Measurements from ENCODE around the gene PBRM1. TPM values are rescaled to one million over a fixed set of nuclear protein-coding genes. Genes with fewer than 3 reads are reported as not detected.

PBRM1 gene
- total and polyA plus RNA-seq, 2 of the 8 experiments (the other 6 are each of a cell fraction or from before 2014, with no cell fraction given): 19.3 to 65.8 TPM

DNA sequence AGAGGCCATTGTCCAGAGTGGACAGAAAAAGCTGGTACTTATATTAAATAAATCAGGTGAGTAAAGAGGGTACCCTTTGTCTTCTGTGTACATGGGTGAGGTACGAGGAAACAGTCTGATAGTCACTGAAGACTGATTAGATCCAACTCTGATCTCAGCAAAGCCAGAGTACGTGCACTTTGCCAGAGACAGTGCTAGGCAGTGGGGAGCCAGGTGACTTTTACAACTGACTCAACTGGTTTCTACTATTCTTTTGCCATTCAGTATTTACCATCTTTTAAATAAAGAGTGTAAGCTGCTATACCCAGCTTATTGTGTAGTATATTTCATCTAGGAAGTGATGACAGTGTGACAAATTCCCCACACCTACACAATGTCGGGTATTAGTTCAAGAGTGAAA is 3.4 kb upstream of the PBRM1 start (continued):
- TF ChIP-seq CHD7 (IDR thresholded peaks at IDR 0.05; ENCODE audit: insufficient replicate concordance, low read length) (no peak), SP1 (IDR thresholded peaks at IDR 0.05; ENCODE audit: low read depth, low read length) (no peak), SIX5 (IDR thresholded peaks at IDR 0.05; ENCODE audit: low read depth, low read length) (no peak), USF2 (IDR thresholded peaks at IDR 0.05; ENCODE audit: low read length) (no peak), RAD21 (IDR thresholded peaks at IDR 0.05 in 1 of 2, conservative IDR thresholded peaks at IDR 0.05 in 1 of 2; ENCODE audit: low read depth in 2 of 2, low read length in 2 of 2) (no peak)

Measured in H1 (cell line).